ENCODE results near the gene STRIP1. TPM values are rescaled to one million over a fixed set of nuclear protein-coding genes. Genes with fewer than 3 reads are reported as not detected.
A peak's percentile ranks its signal among the peaks of the same experiment; 100 is the strongest.

STRIP1 gene
- total and polyA plus RNA-seq, 2 donors (not counting 1 experiment from before 2014, with no cell fraction given): 17.2 to 43.8 TPM

GRCh38 chr1:110033421-110033820, 1.0 kb upstream of the STRIP1 start:
- no peak overlapping the region for H3K27ac ChIP-seq (ENCODE audit: insufficient read depth, low read length)
- H3K9ac ChIP-seq (ENCODE audit: insufficient read depth, low read length): no peak overlapping the region
- peaks cover 24% of the 10 kb centered on the region for H3K79me2 ChIP-seq (ENCODE audit: control insufficient read depth, insufficient read depth, low read length)
- peak overlapping the region; percentile 9 for H2AFZ ChIP-seq (ENCODE audit: low read length)
- H3K9me3 ChIP-seq (ENCODE audit: control insufficient read depth, insufficient read depth, low read depth, low read length): no peaks in the 10 kb centered on the region
- no peaks in the 10 kb centered on the region for H3K27me3 ChIP-seq (ENCODE audit: control insufficient read depth, insufficient read depth, low read length)
- TF ChIP-seq EZH2 (IDR thresholded peaks at IDR 0.05; ENCODE audit: low read length, missing control alignments): no peak
- TF ChIP-seq CTCF (conservative IDR thresholded peaks at IDR 0.05 in 1 of 2, IDR thresholded peaks at IDR 0.05 in 1 of 2; ENCODE audit: low read depth in 1 of 2, low read length in 2 of 2): no peak
- H3K4me1 ChIP-seq (ENCODE audit: control insufficient read depth, extremely low read depth, insufficient read depth, low read length): peaks cover 2% of the 10 kb centered on the region
- H3K4me3 ChIP-seq (replicated peaks in 1 of 4; ENCODE audit: control extremely low read depth in 1 of 4, insufficient read depth in 1 of 4, low read depth in 3 of 4, low read length in 4 of 4): no peak overlapping the region
- H3K36me3 ChIP-seq (ENCODE audit: control insufficient read depth, insufficient read depth, low read length): peaks cover 3% of the 10 kb centered on the region
- DNase-seq (ENCODE audit: low read depth in 2 of 2): no peak
- H4K20me1 ChIP-seq (ENCODE audit: control insufficient read depth, extremely low read depth, insufficient read depth, low read length): no peaks in the 10 kb centered on the region
- H3K4me2 ChIP-seq (ENCODE audit: extremely low read depth, insufficient read depth, low read length): no peak overlapping the region

GRCh38 chr1:110034040-110034450, 379 bp upstream of the STRIP1 start:
- Histone ChIP-seq H3K27ac (ENCODE audit: insufficient read depth, low read length) (peak overlapping the region; percentile 46), H3K9ac (ENCODE audit: insufficient read depth, low read length) (no peak overlapping the region), H3K79me2 (ENCODE audit: control insufficient read depth, insufficient read depth, low read length) (peaks cover 24% of the 10 kb centered on the region), H3K36me3 (ENCODE audit: control insufficient read depth, insufficient read depth, low read length) (peaks cover 4% of the 10 kb centered on the region), H3K9me3 (ENCODE audit: control insufficient read depth, insufficient read depth, low read depth, low read length) (no peaks in the 10 kb centered on the region), H3K27me3 (ENCODE audit: control insufficient read depth, insufficient read depth, low read length) (no peaks in the 10 kb centered on the region), H3K4me1 (ENCODE audit: control insufficient read depth, extremely low read depth, insufficient read depth, low read length) (peaks cover 2% of the 10 kb centered on the region), H2AFZ (ENCODE audit: low read length) (peak overlapping the region; percentile 93), H3K4me3 (replicated peaks in 1 of 4; ENCODE audit: control extremely low read depth in 1 of 4, insufficient read depth in 1 of 4, low read depth in 3 of 4, low read length in 4 of 4) (peak overlapping the region; percentile 41 to 97 (median 78)), H3K4me2 (ENCODE audit: extremely low read depth, insufficient read depth, low read length) (peak overlapping the region; percentile 93), H4K20me1 (ENCODE audit: control insufficient read depth, extremely low read depth, insufficient read depth, low read length) (no peaks in the 10 kb centered on the region)
- TF ChIP-seq EZH2 (IDR thresholded peaks at IDR 0.05; ENCODE audit: low read length, missing control alignments): no peak
- no peak for TF ChIP-seq CTCF (conservative IDR thresholded peaks at IDR 0.05 in 1 of 2, IDR thresholded peaks at IDR 0.05 in 1 of 2; ENCODE audit: low read depth in 1 of 2, low read length in 2 of 2)
- no peak for DNase-seq (ENCODE audit: low read depth in 2 of 2)

GRCh38 chr1:110035236-110035752, 870 bp downstream of the STRIP1 start:
- H2AFZ ChIP-seq (ENCODE audit: low read length): peak overlapping the region; percentile 65
- peak overlapping the region; percentile 87 to 97 (median 91) for H3K4me3 ChIP-seq (replicated peaks in 1 of 4; ENCODE audit: control extremely low read depth in 1 of 4, insufficient read depth in 1 of 4, low read depth in 3 of 4, low read length in 4 of 4)
- no peaks in the 10 kb centered on the region for H3K9me3 ChIP-seq (ENCODE audit: control insufficient read depth, insufficient read depth, low read depth, low read length)
- H3K9ac ChIP-seq (ENCODE audit: insufficient read depth, low read length): peak overlapping the region; percentile 95
- H3K4me2 ChIP-seq (ENCODE audit: extremely low read depth, insufficient read depth, low read length): peak overlapping the region; percentile 98
- no peaks in the 10 kb centered on the region for H4K20me1 ChIP-seq (ENCODE audit: control insufficient read depth, extremely low read depth, insufficient read depth, low read length)
- peaks cover 11% of the 10 kb centered on the region for H3K36me3 ChIP-seq (ENCODE audit: control insufficient read depth, insufficient read depth, low read length)
- peaks cover 24% of the 10 kb centered on the region for H3K79me2 ChIP-seq (ENCODE audit: control insufficient read depth, insufficient read depth, low read length)
- DNase-seq (ENCODE audit: low read depth in 2 of 2): peak in 1 of 2 donors; percentile 46
- no peaks in the 10 kb centered on the region for H3K27me3 ChIP-seq (ENCODE audit: control insufficient read depth, insufficient read depth, low read length)
- H3K27ac ChIP-seq (ENCODE audit: insufficient read depth, low read length): peak overlapping the region; percentile 85
- H3K4me1 ChIP-seq (ENCODE audit: control insufficient read depth, extremely low read depth, insufficient read depth, low read length): peaks cover 2% of the 10 kb centered on the region
- TF ChIP-seq CTCF (conservative IDR thresholded peaks at IDR 0.05 in 1 of 2, IDR thresholded peaks at IDR 0.05 in 1 of 2; ENCODE audit: low read depth in 1 of 2, low read length in 2 of 2): no peak
- TF ChIP-seq EZH2 (IDR thresholded peaks at IDR 0.05; ENCODE audit: low read length, missing control alignments): no peak

All from fibroblast of lung (primary cell).